GM18951 (cell line): ENCODE measurements around the gene CTNNA1.
"Not testable (repeated sequence)": the region's sequence is repeated elsewhere in the genome, so short reads cannot be mapped to it uniquely, and the experiment has no call there.

ENCODE experiments used
- POLR2A ChIP-seq: IDR thresholded peaks from 4 replicates; pipeline ENCODE4 v1.6.1; 2011; ENCODE audit warnings: mild to moderate bottlenecking; ENCODE audit not compliant: insufficient read length, insufficient read depth; ENCODE audit errors: extremely low read depth
- in situ Hi-C: fragments of 300-500 bp; cut with MboI; formaldehyde crosslinking; loops from one replicate; pipeline ENCODE4 v1.12.0; 2022; ENCODE audit warnings: low sequenced_read_pairs, mixed read lengths, inconsistent platforms; ENCODE audit not compliant: unreplicated experiment

Gene CTNNA1

GRCh38 chr5:138714694-138715093, 38.5 kb upstream of the CTNNA1 start:
- in situ Hi-C loops: no loop called here
- TF ChIP-seq POLR2A: no peak

DNA sequence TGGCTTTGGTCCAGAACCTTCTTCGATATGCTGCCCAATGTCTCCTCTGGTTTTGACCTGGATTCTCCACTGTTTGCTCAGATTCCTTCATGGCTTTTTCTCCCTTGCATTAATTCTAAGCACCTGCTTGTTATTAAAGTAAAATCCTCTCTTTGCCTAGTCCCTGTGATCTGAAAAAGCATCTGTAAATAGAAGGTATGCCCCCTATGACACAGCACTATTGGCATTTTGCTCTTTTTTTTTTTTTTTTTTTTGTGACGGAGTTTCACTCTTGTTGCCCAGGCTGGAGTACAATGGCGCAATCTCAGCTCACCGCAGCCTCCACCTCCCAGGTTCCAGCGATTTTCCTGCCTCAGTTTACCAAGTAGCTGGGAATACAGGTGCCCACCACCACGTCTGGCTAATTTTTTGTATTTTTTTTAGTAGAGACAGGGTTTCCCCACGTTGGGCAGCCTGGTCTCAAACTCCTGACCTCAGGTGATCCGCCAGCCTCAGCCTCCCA, 37.2 kb upstream of the CTNNA1 start:
- in situ Hi-C loops: not testable (repeated sequence)

DNA sequence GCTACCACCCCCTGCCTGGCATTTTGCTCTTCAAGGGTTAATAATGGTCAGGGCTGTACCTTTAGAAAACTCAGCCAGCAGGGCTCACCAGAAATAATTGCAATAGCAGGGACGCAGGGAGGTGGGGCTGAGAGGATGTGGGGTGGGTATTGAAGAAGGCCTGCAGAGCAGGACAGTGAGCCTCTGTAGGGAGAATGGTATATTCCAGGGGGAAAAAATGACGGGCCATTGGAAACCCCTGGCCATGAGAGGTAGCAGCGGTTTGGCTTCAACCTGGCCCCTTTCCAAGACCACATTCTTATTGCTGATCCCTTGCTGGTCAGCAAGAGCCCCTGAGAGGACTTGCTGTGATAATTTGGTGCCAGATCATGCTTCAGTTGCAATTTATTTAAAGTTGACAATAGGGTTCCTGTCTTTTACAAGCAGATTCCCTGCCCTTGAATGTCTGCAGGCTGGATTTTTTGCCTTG, 36.7 kb upstream of the CTNNA1 start:
- in situ Hi-C loops: no loop called here
- no peak for TF ChIP-seq POLR2A

- in situ Hi-C loops: no loop called here
- no peak for TF ChIP-seq POLR2A
Measured at GRCh38 chr5:138717399-138717798, 35.8 kb upstream of the CTNNA1 start.

GRCh38 chr5:138719811-138720210, 33.4 kb upstream of the CTNNA1 start:
- in situ Hi-C loops: no loop called here
- TF ChIP-seq POLR2A: no peak

DNA sequence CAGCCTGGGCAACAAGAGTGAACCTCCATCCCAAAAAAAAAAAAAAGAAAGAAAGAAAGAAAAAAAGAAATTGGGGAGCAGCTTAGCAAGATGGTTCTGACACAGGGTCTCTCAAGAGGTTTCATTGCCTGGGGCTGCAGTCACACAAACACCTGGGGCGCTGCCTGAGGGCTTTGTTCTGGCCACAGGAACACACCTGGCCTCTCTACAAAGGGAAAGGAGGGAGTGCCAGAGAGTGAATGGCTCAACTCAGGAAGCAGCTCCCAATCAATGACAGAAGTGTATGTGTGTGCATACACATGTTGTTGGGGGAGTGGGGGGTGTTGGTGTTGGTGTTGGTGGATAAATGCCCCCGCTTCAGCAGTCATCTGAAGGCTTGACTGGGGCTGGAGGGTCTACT, 32.4 kb upstream of the CTNNA1 start:
- in situ Hi-C loops: no loop called here
- TF ChIP-seq POLR2A: no peak

DNA sequence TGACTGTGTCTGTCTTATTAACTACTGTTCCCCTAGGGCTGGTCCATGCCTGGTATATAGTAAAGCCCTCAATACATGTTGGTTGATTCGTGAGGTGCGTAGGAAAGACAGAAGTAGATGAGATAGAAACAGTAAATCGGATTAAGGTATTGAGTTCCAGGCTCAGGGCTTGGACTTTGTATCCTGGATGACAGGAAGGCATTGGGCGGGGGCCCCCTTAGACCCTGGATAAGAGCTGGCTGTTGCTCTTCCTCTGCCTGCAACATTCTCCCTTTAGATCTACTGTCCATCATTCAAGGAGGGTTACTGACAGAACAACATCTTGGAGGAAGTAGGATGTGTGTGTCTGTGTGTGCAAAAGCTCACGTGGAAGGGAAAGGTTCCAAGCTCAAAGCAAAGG, 31.2 kb upstream of the CTNNA1 start:
- no peak for TF ChIP-seq POLR2A
- in situ Hi-C loops: no loop called here

- TF ChIP-seq POLR2A: no peak
Measured at GRCh38 chr5:138722544-138723177, 30.6 kb upstream of the CTNNA1 start.

DNA sequence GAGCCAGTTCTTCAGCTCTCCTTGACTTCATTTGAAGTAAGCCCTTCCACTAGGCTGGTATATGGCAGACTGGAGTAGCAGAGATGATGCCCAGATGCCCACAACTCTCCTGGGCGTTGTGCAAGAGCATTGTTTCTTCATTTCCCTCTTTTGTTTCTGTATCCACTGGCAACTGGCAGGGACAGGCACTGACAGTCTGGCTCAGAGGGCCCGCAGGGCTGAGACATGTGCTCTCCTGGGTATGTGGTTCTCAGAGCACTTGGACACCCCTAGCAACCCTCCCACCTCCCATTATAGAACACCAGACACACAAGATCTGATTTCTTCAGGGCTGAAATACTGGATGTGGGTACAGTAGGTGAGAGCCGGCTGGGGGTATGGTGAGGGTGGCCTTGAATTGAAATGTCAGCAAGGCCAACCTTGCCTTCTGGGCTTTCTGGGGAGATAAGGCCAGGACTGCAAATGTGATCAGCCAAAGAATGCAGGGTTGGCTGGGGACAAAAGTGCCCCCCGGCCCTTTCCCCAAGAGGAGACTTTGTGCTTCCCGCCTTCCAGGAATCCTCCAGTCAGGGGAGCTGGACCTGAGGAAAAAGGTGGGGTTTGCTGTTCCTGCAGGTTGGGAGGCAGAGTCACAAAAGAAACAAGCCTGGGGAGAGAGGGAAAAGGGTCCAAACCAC, 28.6 kb upstream of the CTNNA1 start:
- TF ChIP-seq POLR2A: no peak

More at GRCh38 chr5:138722544-138723177, 30.6 kb upstream of the CTNNA1 start:
- in situ Hi-C loops: no loop called here

DNA sequence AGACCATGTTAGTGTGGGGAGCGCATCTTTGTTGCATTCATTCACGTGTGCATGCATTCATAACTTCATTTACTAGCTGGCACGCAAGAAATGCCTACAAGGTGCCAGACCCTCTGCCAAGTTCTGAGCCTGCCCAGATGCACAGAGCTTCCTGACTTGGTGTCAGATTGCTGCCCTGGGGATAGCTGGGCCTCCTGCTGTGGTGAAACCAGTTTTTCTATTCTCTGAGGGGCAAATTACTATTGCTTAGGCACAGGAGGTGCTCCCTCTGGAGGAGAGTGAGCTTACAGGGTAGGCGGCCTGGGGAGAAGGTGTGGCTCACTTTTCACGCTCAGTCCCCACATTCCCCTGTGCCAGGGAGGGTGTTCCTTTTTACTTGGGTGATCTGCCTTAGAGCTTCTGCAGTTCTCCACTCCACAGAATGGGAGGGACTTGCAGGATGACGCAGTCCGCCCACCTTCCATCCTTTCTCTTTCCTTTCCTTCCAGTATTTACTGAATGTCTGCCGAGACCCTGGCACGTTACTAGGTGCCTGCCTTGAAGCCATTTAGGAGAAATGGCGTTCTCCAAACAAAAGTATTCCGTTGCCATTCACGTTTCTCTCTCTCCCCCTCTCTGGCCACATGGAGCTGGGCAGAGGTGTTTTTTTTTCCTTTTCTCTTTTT, 27.9 kb upstream of the CTNNA1 start:
- in situ Hi-C loops: no loop called here
- TF ChIP-seq POLR2A: no peak

More for the DNA sequence above, 28.6 kb upstream of the CTNNA1 start:
- in situ Hi-C loops: no loop called here

DNA sequence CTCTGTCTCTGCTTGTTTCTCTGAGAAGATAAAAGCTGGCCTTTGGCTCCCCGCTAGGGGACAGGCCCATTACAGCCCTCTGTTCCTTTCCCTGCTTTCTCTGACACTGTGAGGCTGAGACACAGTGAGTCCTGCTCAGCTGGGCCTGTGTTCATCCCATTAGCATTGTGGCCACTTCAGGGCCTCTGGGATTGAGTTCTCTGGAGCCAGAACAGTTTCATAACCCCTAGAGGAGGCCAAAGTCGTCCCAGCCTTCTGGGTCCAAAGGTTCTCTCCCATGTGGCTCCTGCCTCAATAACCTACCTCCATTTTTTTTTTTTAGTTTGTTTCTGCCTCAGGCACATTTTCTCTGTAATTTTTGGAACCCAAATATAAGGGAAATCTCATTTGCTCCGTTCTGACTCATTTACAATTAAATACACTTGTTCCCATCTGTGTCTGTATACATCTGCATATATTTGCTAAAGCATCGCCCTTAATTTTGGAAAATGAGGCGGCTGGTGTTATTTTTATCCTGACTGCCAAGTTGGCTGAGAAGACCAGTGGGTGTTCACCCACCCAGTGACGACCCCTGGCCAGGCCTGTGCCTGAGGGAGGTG, 27.3 kb upstream of the CTNNA1 start:
- TF ChIP-seq POLR2A: no peak

GRCh38 chr5:138726848-138727247, 26.4 kb upstream of the CTNNA1 start:
- in situ Hi-C loops: no loop called here
- no peak for TF ChIP-seq POLR2A

More for the DNA sequence above, 27.3 kb upstream of the CTNNA1 start:
- in situ Hi-C loops: no loop called here

DNA sequence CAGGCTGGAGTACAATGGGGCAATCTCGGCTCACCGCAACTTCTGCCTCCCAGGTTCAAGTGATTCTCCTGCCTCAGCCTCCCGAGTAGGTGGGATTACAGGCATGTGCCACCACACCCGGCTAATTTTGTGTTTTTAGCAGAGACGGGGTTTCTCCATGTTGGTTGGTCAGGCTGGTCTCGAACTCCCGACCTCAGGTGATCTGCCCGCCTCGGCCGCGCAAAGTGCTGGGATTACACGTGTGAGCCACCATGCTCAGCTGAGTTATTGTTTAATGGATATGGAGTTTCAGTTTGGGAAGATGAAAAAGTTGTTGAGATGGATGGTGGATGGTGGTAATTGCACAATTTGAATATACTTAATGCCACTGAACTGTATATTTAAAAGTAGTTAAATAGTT, 22.7 kb upstream of the CTNNA1 start:
- in situ Hi-C loops: not testable (repeated sequence)
